Measurements from ENCODE around the gene CA5A. TPM values are rescaled to one million over a fixed set of nuclear protein-coding genes. Genes with fewer than 3 reads are reported as not detected.

Gene CA5A
- total and polyA plus RNA-seq, 2 of the 13 experiments (the other 11 are each of a cell fraction or from before 2014, with no cell fraction given) = 66.8 to 106 TPM

DNA sequence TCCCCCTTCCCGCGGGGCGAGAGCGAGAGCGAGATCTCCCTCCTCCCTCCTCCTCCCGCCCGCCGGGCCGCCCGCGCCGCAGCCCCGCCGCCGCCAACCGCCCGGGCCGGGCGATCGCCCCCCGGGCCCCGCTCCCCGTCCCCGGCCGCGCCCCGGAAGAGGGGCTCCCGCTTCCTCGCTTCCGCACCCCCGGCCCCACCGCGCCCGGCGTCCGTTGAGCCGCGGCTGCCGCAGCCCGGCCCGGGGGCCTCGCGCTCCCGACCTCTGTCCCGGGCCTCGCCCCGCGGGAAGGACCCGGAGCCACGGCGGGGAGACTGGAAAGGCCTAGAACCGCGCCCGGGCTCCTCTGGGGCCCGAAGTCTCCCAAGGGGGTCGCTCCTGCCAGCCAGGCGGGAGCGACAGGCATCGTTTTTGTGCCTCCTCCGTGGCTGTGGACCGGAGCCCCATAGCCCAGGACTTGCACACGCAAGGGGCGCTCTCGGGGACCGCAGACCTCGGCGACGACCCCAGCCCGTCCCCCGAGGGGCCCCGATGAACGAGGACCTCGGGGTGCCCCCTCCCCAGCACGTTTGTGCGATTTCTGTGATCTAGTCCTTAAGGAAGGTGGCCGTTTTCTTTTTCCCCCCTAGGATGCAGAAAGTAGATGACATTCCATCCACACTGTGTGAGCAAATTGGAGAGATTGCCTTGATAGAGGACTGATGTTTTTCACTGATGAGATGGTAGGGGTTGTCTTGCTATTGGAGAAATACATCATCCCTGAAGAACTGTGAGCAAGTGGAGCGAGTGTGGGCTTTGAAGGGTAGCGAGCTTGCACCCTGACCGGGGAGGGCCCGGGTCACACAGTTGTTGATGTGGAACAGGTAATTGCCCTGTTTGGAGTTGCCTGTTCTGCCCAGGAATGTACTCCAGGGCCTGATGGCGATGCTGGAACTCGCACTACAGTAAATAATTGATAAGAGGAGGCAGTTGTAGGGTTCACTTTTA lies 15.5 kb upstream of the CA5A start (continued):
- TF ChIP-seq ZNF3 (CRISPR knock-in tag; IDR thresholded peaks at IDR 0.05) (no peak), ZNF180 (CRISPR knock-in tag; IDR thresholded peaks at IDR 0.05; ENCODE audit: borderline replicate concordance, low read depth) (no peak), SP2 (CRISPR knock-in tag; IDR thresholded peaks at IDR 0.05) (0 out of 2 replicates have a peak, but pooled peaks have one; percentile 13), ZNF30 (CRISPR knock-in tag; IDR thresholded peaks at IDR 0.05) (no peak), ATM (IDR thresholded peaks at IDR 0.05; ENCODE audit: borderline replicate concordance) (no peak), PLRG1 (conservative IDR thresholded peaks at IDR 0.05) (no peak), GABPB1 (CRISPR knock-in tag; IDR thresholded peaks at IDR 0.05) (no peak; the same call in 1 of the 2 replicates), DNMT1 (CRISPR knock-in tag; IDR thresholded peaks at IDR 0.05) (no peak), CEBPB (IDR thresholded peaks at IDR 0.05; ENCODE audit: borderline replicate concordance, low read depth, low read length) (no peak), NFE2L2 (IDR thresholded peaks at IDR 0.05; ENCODE audit: low read length) (no peak), ZNF367 (CRISPR knock-in tag; IDR thresholded peaks at IDR 0.05; ENCODE audit: borderline replicate concordance) (no peak), ELF3 (CRISPR knock-in tag; IDR thresholded peaks at IDR 0.05) (no peak), USF2 (IDR thresholded peaks at IDR 0.05; ENCODE audit: low read depth, low read length) (no peak), USF2 (CRISPR knock-in tag; IDR thresholded peaks at IDR 0.05; ENCODE audit: borderline replicate concordance) (no peak), NONO (IDR thresholded peaks at IDR 0.05) (no peak), NONO (CRISPR knock-in tag; conservative IDR thresholded peaks at IDR 0.05) (peak; percentile 67; the same call in 1 of the 2 replicates), ZNF616 (CRISPR knock-in tag; IDR thresholded peaks at IDR 0.05; ENCODE audit: low read depth) (no peak), HIVEP1 (CRISPR knock-in tag; IDR thresholded peaks at IDR 0.05) (peak; percentile 52; the same call in 1 of the 2 replicates), PAXIP1 (CRISPR knock-in tag; conservative IDR thresholded peaks at IDR 0.05) (no peak)
- TF ChIP-seq, protein P1, sequence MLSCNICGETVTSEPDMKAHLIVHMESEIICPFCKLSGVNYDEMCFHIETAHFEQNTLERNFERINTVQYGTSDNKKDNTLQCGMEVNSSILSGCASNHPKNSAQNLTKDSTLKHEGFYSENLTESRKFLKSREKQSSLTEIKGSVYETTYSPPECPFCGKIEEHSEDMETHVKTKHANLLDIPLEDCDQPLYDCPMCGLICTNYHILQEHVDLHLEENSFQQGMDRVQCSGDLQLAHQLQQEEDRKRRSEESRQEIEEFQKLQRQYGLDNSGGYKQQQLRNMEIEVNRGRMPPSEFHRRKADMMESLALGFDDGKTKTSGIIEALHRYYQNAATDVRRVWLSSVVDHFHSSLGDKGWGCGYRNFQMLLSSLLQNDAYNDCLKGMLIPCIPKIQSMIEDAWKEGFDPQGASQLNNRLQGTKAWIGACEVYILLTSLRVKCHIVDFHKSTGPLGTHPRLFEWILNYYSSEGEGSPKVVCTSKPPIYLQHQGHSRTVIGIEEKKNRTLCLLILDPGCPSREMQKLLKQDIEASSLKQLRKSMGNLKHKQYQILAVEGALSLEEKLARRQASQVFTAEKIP (CRISPR knock-in tag; IDR thresholded peaks at IDR 0.05; ENCODE audit: borderline replicate concordance) = no peak
- TF ChIP-seq, protein P2, sequence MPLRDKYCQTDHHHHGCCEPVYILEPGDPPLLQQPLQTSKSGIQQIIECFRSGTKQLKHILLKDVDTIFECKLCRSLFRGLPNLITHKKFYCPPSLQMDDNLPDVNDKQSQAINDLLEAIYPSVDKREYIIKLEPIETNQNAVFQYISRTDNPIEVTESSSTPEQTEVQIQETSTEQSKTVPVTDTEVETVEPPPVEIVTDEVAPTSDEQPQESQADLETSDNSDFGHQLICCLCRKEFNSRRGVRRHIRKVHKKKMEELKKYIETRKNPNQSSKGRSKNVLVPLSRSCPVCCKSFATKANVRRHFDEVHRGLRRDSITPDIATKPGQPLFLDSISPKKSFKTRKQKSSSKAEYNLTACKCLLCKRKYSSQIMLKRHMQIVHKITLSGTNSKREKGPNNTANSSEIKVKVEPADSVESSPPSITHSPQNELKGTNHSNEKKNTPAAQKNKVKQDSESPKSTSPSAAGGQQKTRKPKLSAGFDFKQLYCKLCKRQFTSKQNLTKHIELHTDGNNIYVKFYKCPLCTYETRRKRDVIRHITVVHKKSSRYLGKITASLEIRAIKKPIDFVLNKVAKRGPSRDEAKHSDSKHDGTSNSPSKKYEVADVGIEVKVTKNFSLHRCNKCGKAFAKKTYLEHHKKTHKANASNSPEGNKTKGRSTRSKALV (CRISPR knock-in tag; IDR thresholded peaks at IDR 0.05) = 0 out of 2 replicates have a peak, but pooled peaks have one; percentile 37
